NCI-H1417 treated with DMSO at 0.1 percent for 48 hours (cell line): Measurements from ENCODE around the gene CLK3.
"Not testable (repeated sequence)": the region's sequence is repeated elsewhere in the genome, so short reads cannot be mapped to it uniquely, and the experiment has no call there.

Experiments used
- DNase-seq: peaks from one replicate; lab custom pipeline; 2025; lab: John Stamatoyannopoulos, UW

CLK3 gene

DNA sequence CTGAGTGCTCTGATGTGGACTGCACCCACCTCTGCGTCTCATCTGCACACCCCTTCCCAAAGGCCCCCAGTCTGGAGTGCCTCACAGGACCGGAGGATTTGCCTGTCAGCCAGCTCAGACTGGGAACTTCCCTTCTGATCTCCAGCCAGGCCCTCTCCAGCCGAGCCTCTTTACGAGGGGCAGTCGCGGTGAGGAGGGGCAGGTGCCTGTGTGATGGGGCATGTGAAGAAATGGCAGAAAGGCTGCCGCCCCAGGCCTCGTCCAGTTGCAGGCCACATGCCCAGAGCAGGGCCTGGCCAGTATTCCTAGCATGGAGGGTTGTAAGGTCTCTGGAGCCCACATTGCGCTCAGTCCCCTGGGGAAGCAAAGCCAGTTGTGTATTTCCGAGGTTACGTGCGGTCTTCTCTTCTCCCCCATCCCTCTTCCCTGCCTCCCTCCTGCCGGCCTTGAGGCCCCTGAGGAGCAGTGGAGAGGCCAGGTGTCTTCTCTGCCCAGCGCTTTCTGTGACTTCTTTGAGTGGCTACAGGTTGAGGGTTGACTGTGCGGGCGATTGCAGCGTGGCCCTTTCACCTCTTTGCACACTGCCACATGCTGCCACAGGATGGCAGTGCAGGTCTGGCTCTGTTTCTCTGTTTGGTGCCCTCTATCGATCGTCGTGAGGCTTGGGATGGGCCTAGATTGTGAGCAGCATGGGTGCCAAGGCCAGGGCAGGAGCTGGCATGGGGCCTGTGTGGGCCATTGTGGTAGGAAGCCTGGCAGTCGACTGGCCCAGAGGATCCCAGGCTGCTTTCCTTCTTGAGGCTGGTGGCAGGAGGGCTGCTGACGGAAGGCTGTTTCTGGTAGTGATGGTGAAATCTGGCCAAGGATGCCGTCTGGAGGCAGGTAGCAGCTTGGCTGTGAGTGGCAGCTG lies 5.3 kb downstream of the CLK3 start:
- no peak for DNase-seq

DNA sequence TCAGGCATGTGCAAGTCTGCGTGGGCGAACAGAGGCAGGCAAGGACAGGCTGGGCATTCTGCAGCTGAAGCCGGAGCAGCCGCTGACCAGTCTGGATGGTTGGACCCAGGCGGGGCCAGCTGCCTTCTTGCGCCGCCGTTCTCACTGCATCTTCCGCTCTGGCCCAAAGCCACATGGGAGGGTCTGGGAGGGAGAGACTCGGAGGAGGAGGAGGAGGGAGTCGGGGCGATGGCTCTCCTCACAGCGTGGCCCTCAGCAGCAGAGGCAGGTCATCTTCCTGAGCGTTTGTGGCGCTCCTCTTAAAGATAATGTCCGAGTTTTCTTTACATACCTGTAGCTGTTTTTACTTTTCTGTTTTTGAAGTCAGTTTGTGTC lies 5.9 kb downstream of the CLK3 start:
- no peak for DNase-seq

DNA sequence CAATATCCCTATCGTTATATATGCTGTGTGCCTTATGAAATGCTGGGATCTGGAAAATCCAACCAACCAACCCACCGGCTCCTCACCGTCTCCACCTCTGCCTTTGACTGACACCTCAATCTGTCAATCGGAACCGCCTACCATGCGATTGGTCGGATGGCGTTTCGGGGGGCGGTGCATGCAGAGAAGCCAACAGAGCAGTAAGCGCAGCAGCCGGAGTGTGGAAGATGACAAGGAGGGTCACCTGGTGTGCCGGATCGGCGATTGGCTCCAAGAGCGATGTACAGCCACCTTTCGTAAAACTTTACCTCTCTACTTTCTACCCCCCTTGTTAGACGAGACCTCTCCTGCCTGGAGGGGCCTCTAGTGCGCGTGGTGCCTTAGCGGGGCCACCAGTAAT lies 6.3 kb downstream of the CLK3 start:
- DNase-seq, result no peak

DNA sequence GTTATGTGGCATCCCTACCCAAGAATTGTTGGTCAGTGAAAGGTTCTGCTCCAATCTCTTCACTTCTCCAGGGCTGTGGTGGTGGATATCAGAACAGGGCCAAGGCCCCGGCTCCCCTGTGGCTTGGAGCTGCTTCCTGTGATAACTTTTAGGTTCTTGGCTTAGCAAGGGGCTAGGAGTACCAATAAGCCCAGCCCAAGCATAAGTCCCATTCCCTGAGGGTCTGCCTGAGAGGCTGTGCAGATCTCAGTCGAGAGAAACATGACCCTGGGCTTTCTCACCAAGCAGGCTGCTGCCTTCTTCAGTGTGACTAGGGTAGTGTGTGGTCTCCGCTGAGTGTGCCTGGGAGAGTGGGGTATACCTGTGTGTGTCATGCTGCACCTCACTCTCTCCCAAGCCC lies 7.1 kb downstream of the CLK3 start:
- DNase-seq, result no peak

DNA sequence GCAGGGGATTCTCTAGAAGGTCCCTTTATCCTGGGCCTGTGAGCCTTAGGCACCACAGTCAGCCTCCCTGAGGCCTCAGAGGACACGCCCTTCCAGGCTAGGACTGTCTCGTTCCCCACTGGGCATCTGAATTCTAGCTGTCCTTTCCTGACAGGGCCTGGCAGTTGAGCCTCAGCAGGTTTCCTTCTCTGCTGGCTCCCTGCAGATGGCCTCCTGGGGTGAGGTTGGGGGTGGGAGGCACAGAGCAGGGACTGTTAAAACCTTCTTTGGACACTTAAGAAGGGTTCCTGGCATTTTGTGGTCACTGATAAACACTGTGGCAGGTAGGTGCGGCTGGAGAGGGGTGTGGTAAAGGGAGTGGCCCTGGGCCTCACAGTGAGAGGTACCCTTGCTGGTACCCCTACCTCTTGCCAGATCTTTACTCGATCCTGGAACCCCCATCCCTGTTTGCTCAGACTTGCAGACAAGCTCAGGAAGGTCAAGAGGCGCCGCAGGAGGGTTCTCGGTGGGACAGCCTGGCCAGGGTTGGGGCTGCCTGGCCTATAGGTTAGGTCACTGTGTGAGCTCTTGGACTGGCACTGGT lies 8.5 kb downstream of the CLK3 start:
- no peak for DNase-seq

DNA sequence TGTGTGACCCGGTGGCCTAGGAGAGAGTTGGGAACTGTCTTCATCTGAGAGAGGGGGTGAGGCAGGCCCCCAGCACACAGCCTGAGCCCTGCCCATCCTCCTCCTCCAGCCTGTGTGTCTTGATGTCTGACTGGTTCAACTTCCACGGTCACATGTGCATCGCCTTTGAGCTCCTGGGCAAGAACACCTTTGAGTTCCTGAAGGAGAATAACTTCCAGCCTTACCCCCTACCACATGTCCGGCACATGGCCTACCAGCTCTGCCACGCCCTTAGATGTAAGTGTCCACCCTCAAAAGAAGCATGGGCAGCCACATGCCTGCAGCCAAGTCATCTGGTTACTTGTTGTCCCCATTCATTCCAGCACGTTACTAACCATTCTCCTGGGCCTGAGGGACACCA lies 10.1 kb downstream of the CLK3 start:
- no peak for DNase-seq

DNA sequence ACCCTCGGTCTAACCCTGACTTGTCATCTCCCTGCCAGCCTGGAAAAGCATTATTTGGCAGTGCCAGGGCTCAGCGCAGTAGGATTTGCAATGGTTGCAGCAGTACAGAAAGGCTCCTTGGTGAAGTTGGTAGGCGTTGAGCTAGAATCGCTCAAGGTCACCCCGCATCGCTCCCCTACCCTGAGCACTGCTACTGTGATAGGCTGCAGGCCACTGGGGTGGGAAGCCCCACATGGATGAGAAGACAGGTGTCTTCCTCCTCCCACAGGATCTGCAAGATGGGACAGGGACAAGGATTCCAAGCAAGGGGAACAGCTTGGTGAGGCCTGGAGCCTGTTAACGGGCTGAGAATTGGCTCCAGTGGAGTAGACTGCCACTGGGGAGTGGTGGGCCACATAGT lies 10.7 kb downstream of the CLK3 start:
- no peak for DNase-seq

DNA sequence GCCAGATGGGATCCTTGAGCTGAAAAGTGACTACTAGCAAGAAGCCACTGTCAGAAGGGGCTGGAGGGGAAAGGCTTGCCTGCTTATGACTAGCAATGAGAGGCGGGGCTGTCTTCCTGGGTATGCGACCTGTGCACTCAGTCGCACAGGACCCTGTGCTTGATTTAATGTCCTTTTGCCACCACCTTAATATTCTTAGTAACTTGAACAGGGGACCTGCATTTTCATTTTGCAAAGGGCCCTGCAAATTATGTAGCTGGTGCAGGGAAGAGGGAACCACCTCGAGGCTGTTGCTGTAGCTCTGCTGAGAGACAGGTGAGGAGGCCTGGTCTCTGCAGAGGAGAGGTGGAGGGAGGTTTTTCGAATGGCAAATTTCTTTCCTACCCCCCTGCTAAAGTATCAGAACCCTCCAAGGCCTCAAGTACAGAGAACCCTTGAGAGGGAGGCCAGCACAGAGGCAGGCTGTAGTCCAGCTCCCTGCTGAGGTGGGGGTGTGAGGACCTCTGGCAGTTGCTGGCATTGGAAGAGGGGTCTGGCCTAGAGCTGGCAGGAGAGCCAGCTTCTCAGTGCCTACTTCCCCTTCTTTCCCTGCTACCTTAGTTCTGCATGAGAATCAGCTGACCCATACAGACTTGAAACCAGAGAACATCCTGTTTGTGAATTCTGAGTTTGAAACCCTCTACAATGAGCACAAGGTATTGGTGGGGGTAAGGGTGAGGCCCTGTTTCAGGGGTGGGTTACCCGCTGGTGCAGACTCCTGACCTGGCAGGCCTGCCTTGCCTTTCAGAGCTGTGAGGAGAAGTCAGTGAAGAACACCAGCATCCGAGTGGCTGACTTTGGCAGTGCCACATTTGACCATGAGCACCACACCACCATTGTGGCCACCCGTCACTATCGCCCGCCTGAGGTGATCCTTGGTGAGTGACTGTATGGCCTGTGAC lies 11.4 kb downstream of the CLK3 start:
- no peak for DNase-seq

DNA sequence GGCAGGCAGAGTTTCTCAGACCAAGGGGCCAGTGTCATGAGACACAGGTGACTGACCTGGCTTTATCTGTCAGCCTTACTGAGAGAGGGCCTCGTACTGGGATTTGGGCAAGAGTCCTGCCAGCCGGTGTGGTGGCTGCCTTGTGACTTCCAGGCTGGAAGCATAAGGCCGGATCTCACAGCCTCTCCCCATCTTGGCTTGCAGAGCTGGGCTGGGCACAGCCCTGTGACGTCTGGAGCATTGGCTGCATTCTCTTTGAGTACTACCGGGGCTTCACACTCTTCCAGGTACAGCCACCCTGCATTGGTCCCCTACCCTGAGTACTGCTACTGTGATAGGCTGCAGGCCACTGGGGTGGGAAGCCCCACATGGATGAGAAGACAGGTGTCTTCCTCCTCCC lies 12.1 kb downstream of the CLK3 start:
- no peak for DNase-seq

DNA sequence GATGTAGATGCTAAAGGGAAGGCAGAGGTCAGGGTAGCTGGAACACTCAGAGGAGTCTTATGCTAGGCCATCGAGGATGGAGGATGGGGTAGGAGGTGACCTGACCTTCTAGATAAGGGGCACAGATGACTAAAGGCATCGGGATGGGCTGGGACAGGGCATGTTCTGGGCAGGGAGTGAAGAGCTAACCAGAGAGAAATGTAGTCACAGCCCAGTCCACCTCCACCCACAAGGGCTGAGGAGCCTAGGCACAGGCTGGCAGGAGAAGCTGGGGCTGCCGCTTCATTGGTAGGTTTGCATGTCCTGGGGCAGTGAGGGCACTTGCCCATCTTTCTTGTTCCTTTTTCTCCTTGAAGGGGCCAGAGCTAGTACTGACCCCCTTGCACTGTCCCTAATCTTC lies 12.6 kb downstream of the CLK3 start:
- DNase-seq, result no peak

DNA sequence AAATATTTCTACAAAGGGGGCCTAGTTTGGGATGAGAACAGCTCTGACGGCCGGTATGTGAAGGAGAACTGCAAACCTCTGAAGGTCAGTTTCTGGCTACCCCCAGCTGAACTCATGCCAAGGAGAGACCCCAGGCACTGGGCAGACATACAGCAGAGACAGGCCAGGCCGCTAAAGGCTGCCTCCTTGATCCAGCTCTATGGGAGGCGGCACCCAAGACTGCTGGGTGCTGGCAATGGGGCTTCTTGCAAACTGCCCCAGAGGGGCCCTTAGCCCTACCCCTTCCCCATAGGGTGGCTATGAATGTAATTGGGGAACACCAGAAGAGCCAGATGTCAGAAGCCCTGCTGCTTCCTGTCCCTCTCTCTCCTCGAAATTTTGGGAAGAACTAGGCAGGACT lies 13.3 kb downstream of the CLK3 start:
- no peak for DNase-seq

DNA sequence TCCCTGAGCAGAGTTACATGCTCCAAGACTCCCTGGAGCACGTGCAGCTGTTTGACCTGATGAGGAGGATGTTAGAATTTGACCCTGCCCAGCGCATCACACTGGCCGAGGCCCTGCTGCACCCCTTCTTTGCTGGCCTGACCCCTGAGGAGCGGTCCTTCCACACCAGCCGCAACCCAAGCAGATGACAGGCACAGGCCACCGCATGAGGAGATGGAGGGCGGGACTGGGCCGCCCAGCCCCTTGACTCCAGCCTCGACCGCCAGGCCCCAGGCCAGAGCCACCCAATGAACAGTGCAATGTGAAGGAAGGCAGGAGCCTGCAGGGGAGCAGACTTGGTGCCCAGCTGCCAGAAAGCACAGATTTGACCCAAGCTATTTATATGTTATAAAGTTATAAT lies 14.1 kb downstream of the CLK3 start:
- DNase-seq, result not testable (repeated sequence)

DNA sequence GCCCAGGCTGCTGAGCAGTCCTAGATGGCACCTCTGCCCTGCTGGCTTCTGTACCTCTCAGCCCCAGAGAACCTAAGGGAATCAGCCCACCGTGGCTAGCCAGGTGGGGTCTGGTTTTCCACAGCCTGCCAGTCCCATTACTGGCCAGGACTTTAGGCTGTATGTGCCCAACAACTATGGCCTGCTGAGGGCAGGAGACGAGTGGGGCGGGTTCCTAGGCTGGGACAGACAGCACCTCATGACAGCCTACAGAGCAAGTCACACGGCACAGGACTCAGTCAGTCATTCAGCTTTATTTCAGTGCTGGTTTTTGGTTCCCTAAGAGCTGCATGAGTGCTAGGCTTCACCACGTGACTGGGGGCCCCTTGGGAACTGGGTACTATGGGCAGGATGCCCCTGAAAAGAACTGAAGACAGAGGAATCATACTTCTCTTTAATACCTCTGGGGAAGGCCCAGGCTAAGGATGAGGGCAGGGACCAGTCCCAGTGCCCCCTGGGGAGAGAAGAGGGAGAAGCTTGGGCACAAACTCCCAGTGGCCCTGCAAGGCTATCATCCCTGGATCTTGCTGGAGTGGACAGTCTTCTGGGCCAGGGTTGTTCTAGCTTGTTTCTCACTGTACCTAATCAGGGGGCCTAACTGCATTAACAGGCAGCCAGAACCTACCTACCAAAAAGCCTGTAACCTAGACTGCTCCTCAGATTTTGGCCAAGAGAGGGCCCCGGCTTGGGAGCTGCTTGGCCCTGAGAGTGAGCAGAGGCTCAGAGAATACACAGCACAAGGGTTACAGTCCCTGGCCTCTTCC lies 14.8 kb downstream of the CLK3 start:
- no peak for DNase-seq

DNA sequence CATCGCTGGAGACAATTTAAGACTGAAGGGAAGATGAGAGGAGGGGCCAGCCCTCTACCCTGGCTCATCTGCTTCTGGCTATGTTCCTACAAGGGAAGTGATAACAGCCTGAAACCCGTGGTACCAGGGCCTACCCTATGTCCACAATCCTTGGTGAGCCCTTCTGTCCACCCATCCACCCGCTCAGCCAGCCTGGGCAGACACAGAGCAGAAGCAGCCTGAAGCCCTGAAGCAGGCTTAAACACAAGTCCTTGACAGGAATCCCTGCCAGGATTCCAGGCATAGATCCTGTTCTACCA lies 15.4 kb downstream of the CLK3 start:
- DNase-seq, result no peak

DNA sequence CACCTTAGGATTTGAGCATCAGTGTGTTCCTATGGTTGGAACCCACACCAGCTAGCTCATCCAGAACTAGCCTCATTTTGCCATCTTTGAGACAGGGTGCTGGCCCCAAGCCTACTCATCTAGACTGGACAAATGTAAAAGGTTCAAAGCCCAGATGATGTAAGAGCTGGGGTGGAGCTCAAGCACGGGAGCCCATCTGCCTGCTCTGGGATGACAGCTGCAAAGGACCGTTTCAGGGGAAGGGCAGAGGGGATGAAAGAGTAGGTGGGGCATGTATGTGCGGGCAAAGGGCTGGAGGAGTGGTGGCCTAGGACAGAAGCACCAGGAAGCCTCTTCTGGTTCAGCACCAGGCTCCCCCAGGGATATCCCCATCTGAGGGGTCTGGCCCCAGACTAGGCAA lies 15.8 kb downstream of the CLK3 start:
- DNase-seq, result no peak

DNA sequence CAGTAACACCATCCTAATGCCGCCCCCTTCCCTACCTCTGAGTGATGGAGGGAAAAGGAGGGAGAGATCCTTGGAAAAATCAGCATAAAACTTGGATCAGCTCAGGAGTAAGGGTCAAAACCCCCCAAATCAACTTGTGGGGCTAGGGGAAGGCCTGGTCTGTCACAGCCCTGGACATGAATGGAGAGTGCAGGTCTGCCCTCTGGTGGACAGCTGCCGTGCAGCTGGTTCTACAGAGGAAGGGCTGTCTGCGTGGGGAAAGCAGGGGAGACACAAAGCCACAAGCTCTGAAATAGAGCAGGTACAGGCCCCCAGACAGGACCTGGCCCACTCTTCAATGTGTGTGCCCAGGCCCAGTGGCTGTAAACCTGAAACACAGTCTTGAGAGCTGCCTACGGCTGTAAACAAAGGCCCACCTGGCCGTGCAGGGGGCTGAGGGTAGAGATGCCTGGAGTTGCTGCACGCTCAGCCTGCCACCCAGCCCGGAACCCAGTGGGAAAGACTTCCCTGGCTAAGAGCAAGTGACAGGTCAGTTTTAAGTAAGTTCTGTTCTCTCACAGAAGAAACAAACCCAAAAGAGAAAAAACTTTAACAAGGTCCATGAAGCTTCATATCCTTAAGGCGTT lies 16.4 kb downstream of the CLK3 start:
- no peak for DNase-seq

DNA sequence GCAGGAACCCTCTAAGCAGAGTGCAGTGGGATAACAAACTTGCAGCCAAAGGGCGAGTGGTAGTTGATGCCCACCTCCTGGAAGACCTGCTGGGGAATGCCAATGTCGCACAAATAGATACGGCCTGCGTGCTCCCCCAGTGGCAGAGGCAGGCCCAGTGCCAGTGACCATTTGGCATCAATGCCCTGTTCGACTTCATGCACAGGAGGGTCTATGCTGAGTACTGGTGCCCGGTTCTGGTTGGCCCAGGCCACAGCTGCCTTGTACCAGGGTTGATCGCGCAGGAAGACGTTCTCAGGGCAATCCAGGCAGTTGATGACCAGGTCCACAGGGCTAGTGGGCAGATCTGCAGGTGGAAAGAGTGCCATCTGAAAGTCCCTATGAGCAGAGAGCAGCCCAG lies 17.0 kb downstream of the CLK3 start:
- DNase-seq, result no peak

DNA sequence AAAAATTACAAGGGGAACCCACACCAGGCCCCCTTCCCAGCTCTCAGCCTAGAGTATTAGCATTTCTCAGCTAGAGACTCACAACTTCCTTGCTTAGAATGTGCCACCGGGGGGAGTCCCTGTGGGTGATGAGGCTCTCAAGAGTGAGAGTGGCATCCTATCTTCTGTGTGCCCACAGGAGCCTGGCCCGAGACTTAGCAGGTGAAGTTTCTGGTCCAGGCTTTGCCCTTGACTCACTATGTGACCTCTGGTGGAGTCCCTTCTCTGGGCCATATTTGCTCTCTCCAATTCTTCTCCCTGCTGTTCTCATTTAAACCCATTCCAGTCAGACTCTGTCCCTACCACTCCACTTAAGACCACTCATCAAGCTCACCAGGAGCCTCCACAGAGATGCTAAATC lies 18.1 kb downstream of the CLK3 start:
- DNase-seq, result no peak

DNA sequence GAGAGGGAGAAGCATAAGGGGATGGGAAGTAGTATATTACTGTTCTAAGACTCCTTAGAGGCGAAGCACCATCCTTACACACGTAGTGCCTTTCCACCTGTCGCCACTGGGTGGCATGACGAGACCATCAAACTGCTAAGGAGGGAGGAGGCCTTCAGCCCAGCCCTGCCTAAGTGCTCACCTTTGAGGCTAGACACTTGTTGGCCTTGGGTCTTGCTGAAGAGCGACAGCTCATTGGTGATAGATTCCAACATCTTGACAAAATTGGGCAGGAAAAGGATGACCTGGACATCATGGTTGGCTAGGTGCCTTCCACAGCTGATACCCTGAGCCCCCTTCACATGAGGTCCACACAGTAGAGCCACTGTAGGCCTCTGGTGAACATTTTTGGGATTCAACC lies 19.6 kb downstream of the CLK3 start:
- no peak for DNase-seq

DNA sequence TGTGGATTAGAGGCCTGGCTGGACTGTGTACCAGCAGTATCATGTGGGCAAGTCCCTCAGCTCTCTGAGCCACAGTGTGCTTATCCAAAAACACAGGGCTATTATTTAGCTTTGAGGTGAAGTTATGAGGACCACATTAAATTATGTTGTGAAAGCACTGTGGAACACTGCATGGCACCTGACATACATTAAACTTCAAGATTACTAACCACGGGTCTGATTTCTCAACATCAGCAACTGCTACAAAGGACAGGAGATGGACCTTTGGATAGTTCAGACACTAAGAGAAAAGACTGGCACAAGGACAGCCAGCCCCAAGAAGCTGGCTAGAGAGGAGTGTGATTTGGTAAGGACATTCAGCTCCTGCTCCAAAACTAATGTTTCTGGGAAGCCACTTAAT lies 21.3 kb downstream of the CLK3 start:
- no peak for DNase-seq

DNA sequence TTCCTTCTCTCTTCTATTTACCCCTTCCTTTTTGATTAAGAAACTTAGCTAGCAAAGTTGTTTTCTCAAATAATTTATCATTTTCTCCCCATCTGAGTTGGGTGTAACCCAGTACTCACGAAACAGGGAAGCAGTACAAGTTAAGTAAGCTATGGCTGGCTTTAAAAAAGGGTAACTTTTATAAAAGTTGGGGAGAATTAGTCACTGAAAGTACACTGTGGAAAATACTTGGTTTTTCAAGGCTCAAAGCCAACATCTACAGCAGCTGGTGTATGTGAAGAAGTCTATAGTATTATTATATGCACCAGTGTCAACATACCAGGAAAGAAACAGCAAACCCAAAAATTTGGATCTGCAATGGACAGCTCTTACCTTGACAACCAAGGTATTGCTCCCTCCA lies 25.5 kb downstream of the CLK3 start:
- DNase-seq, result no peak

DNA sequence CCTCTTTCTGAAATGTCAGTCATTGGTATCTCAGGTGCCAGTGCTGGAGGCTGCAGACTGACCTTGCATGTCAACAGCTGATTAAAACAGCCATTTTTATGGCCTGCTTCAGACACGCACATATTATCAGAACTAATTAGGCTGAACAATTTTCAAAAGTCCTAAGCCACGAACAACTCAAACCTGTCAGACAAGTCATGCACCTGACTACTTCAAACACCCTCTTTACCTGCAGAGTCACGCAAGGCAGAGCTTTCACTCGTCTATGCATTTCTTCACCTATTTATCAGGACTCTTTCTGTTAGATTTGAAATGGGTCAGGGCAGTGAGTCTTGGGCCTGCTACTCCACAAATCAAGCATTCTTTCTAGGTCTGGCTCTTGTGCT lies 26.7 kb downstream of the CLK3 start:
- DNase-seq, result peak; percentile 86
